Activated T-cell treated with anti-CD3 and anti-CD28 coated beads for 24 hours (primary cell): ENCODE results near the gene DHRS13.
"Not testable (repeated sequence)": the region's sequence is repeated elsewhere in the genome, so short reads cannot be mapped to it uniquely, and the experiment has no call there.

Experiments used
- DNase-seq: peaks from one replicate; pipeline ENCODE4 v3.0.0-alpha.2; 2020; ENCODE audit warnings: low read depth

DHRS13 gene

GRCh38 chr17:28882154-28882895, 20.6 kb downstream of the DHRS13 start:
- DNase-seq: no peak

- no peak for DNase-seq
These were observed 21.3 kb downstream of the DHRS13 start for GRCh38 chr17:28881533-28882056.

DNA sequence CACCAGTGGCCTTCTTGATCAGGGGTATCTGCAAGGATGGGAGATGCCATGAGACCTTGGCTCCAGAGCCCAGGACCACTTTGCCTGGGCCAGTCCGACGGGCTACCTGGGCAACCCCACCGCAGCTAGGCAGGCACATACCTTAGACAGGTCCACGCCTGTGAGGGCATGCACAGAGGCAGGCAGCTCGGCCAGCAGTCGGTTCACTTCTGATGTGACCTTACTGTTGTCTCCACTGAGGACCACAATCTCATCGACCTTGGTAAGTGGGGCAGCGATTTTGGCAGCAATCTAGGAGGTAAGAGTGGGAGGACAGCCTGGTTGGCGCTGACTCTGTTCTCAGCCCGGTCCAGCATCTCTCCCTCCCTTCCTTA, 22.3 kb downstream of the DHRS13 start:
- DNase-seq: no peak

DNA sequence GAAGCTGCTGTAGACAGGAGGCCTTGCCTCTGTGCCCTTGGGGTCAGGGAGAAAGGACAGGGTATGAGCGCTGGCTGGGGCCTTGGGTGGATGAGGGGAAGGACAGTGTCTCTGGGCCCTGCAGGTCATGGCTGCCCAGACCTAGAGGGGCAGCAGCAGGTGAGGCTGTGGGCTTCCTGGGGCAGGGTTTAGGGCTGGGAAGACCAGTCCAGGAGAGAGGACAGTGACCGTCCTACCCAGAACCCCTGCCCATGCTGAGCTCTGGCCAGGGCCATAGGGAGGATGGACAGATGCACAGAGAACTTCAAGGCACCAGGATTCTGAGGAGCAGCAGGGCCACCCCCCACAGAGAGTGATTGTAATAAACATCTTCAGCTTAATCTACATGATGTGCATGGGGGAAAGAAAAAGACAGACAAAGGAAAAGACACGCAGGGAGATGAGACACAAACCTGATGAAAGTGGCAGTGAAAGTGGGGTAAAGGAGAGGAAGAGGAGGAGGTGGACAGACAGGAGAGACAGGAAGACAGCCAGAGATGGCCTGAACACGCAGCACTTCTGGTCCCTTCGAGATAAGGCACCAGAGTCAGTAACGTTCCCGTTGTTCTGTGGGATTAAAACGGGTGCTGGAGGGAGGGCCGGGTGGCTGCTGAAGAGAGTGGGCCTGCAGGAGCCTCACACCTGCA, 22.9 kb downstream of the DHRS13 start:
- DNase-seq: no peak

DNA sequence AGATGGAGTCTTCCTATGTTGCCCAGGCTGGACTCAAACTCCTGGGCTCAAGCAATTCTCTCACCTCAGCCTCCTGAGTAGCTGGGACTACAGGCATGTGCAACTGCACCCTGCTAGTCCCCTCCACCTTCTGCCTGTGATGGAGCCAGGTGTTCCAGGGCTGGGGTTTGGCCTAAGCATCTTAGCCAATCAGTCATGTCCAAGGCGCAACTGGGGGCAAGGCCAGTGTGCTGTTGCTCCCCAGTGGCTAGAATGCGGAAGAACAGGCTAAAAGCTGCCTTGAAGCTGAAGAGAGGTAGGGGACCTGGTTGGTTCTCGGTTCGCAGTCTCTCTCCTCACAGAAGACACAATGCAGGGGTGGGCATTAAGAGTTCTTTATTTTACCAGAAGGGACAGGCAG, 23.9 kb downstream of the DHRS13 start:
- DNase-seq: no peak

DNA sequence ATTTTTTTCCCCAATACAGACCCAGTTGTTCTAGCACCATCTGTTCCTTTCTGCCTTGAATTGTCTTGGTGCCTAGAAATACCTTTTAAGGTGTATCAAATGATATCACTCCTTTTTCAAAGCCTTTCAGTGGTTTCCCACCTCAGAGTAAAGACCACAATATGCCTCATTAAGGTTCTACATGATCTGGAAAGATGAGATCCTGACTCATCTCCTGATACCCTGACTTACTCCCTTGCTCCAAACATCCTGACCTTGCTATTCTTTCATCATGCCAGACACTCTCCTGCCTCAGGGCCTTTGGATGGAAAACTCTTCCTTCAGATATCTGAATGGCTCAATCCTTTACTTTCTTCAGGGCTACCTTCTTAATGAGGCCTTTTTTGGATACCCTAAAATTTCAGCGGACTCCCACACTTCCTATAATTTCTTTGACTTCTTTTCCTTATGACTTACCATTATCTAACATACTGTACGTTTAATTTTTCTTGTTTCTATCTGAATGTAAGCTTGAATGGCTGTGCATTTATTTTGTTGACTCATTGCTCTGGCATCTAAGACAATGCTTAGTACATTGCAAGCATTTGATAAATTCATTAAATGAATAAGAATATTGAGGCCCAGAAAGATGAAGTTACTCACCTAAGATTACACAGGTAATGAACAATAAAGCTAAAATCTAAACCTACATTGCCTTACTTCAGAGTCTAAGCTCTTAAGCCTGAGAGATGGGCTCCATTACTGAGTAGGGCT, 24.5 kb downstream of the DHRS13 start:
- DNase-seq: no peak

DNA sequence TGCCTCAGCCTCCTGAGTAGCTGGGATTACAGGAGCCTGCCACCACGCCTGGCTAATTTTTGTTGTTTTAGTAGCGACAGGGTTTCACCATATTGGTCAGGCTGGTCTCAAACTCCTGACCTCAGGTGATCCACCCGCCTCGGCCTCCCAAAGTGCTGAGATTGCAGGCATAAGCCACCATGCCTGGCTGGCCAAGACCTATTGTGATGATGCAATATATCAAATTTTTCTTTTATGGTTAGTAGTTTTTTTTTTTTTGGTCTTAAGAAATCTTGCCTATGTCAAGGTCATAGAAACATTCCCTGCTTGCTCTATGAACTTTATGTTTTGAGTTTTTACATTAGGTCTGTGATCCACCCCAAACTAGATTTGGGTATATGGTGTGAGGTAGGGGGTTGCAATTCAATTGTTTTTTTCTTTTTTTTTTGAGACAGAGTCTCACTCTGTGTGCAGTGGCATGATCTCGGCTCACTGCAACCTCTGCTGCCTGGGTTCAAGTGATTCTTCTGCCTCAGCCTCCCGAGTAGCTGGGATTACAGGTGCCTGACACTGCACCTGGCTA, 25.6 kb downstream of the DHRS13 start:
- DNase-seq: not testable (repeated sequence)

- DNase-seq: no peak
These were observed 26.9 kb downstream of the DHRS13 start for GRCh38 chr17:28875848-28876550.

GRCh38 chr17:28874750-28875149, 28.1 kb downstream of the DHRS13 start:
- DNase-seq: no peak

GRCh38 chr17:28873839-28874238, 29.0 kb downstream of the DHRS13 start:
- DNase-seq: no peak

DNA sequence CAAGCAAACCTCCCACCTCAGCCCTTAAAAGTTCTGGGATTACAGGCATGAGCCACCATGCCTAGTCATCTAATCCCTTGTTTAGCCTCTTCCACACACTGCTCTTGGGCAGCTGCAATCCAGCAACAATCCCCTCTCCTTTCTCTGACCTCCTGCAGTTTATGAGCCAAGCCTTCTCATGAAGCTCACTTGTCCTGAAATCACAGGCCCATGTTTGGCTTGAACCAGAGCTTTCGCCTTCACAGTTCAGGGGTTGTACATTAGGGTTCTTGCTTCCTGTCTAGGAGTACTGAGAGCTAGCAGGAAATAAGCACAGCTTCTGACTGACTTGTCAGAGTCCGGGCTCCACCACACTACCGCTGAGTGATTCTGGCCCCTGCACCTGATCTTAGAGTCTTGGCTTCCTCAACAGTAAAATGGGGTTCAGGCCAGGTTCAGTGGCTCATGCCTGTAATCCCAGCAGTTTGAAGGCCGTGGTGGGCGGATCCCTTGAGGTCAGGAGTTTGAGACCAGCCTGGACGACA, 31.8 kb downstream of the DHRS13 start:
- no peak for DNase-seq

DNA sequence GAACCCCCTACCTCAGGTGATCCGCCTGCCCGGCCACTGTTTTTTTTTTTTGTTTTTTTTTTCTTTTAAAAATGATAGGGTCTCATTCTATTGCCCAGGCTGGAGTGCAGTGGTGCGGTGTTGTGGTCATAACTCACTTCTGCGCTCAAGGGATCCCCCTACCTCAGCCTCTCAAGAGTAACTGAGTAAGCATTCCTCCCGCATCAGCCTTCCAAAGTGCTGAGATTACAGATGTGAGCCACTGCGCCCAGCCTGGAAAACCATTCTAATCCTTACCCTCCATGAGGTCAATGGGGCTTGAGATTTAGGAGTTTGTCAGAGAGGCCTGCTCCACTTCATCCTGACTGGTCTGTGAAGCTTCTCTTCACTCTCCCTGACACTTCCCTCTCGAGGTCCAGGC, 35.6 kb downstream of the DHRS13 start:
- DNase-seq: no peak

- no peak for DNase-seq
These were observed 36.7 kb downstream of the DHRS13 start for GRCh38 chr17:28865946-28866752.

DNA sequence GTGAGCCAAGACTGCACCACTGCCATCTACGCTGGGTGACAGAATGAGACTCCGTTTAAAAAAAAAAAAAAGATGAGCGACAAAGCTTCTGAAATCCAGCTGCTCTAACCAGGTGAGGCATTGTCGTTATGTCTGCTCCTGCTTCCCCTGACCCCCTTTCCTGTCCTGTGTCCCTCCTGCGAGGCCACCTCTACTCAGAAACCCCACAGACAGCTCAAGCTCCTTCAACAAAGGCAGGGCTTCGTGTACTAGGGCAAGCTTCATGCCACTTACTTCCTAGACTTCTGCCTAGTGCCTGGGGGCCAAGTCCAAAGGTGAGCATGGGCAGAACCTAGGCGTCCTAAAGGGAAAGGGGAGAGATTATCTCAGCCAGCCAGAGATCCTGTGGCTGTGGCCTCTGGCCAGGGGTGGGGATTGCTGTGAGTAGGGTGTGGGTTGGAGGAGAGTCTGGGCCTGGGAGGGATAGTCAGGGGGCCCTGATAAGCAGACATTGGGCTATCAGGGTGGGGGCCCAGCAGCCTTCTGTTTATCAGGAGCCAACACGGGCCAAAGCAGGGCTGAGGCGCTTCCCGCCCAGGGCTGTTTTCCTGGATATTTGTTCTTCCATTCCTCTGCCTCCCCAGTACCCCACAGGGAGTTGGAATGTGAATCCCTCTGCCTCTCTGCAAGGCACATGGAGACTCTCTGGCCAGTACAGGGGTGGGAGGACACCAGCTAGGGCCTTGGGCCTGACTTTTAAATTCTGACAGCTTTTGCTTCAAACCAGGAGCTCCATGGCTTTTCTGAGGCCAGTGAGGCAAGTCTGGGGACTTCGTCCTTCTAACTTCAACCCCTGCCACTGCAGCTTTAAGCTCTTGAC, 37.7 kb downstream of the DHRS13 start:
- no peak for DNase-seq

GRCh38 chr17:28863953-28864352, 38.9 kb downstream of the DHRS13 start:
- DNase-seq: no peak

GRCh38 chr17:28862561-28862960, 40.3 kb downstream of the DHRS13 start:
- DNase-seq: no peak

GRCh38 chr17:28861393-28862203, 41.3 kb downstream of the DHRS13 start:
- no peak for DNase-seq

GRCh38 chr17:28860363-28860808, 42.5 kb downstream of the DHRS13 start:
- no peak for DNase-seq
